ENCODE results near the gene AAMP.

GRCh38 chr2:218264773-218265561, 5.0 kb downstream of the AAMP start:
- TF ChIP-seq POLR2A (IDR thresholded peaks at IDR 0.05; ENCODE audit: low read length) (no peak), GATA1 (IDR thresholded peaks at IDR 0.05; ENCODE audit: low read depth, low read length) (no peak)

All from erythroblast (primary cell).